Renal cortex interstitium (tissue), 11 donors: ENCODE measurements around the gene BCAS1. TPM values are rescaled to one million over a fixed set of nuclear protein-coding genes. Genes with fewer than 3 reads are reported as not detected.

ENCODE experiments used
- DNase-seq, 11 donors: peaks; one replicate each; pipeline ENCODE4 v3.0.0-alpha.2; 2013; ENCODE audit warnings: low read depth in 9 of 11, low spot score in 4 of 11; ENCODE audit errors: extremely low read depth in 1 of 11
- polyA plus RNA-seq, 3 donors: library from polyadenylated mRNA; unstranded; fragments of 120-200 nt; gene quantifications; one replicate each; pipeline ENCODE4 v1.2.1, GENCODE V29; 2013; ENCODE audit not compliant: insufficient read length in 3 of 3

The BCAS1 gene
- polyA plus RNA-seq, 3 donors = 2.3 to 3.5 (median 2.5) TPM

DNA sequence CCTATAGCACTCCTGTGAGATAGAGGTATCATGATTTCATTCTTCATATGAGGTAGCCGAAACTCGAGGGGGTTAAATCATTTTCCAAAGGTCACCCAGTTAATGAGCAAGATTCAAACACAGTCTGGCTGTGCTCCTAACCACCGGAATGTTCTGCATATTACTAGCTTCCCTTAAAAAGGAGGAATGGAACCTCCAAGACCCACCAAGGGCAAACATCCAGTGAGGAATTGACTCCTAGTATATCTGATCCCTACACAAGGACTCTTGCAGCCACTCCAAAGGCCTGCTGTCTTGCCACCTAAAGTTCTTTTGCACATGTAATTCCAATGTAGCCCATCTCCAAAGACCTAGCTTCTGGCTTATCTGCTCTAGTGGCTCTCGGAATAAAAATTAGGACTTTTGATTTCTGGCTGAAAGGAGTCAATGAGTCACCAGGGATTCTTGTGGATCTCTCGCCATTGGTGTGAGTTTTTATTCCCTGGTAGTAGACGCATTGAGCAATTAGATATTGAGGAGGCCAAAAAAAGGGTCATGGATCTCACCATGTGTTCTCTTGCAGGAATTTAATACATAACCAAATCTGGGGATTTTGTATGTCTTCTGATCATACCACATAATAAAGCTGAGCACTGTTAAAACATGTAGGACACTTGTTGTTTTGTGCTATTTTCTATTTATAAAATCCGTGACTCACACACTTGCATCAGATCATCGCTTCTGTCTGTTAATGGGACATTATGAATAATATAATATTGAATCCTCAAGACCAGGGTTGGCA, 9.1 kb downstream of the BCAS1 start:
- DNase-seq = no peak

DNA sequence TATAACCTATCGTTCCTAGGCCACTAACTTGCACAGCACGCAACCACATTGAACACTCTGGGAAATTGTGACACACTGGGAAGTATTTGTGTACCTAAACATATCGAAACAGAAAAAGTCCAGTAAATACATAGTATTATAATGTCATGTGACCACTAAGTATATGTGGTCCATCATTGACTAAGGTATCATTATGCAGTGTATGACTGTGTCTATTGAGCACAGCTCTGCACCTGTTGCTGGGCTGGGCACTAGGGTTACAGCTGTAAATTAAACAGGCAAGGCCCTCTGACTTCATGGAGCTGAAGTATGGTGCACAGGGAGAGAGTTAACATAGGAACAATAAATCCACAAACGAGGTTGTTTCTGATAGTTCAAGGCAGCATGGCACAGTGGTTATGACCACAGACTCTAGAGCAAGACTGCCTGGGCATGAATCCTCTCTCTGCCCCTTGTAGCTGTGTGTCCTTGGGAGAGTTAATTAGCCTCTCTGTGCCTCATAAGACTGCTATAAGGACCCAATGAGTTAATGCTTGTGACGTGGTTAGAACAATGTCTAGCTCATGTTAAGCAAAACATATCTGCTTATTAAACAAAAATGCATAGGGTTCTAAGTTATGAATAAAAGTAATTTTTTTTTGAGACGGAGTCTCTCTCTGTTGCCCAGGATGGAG, 10.6 kb downstream of the BCAS1 start:
- DNase-seq = no peak

DNA sequence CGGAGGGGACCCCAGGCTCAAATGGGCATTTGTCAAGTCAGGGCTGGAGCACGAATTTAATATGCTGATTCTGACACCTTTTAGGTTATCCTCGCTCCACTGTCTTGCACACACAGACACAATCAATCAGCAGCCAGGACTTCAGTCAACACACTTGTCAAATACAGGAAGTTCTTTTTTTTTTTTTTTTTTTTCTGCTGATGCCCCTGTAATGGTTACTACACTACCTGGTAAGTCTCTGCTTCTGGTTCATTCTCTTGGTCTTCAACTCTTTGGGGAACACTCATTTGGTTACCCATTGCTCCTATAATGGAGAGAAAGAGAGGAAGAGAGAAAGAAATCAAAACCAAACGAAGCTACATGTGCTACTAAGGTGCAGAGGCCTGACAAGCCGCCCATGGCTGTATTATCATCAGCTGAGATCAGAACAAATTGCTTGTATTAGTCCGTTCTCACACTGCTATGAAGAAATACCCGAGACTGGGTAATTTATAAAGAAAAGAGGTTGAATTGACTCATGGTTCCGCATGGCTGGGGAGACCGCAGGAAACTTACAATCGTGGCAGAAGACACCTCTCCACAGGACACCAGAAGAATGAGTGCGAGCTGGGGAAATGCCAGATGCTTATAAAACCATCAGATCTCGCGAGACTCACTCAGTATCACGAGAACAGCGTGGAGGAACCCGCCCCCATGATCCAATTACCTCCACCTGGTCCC, 11.8 kb downstream of the BCAS1 start:
- no peak for DNase-seq

DNA sequence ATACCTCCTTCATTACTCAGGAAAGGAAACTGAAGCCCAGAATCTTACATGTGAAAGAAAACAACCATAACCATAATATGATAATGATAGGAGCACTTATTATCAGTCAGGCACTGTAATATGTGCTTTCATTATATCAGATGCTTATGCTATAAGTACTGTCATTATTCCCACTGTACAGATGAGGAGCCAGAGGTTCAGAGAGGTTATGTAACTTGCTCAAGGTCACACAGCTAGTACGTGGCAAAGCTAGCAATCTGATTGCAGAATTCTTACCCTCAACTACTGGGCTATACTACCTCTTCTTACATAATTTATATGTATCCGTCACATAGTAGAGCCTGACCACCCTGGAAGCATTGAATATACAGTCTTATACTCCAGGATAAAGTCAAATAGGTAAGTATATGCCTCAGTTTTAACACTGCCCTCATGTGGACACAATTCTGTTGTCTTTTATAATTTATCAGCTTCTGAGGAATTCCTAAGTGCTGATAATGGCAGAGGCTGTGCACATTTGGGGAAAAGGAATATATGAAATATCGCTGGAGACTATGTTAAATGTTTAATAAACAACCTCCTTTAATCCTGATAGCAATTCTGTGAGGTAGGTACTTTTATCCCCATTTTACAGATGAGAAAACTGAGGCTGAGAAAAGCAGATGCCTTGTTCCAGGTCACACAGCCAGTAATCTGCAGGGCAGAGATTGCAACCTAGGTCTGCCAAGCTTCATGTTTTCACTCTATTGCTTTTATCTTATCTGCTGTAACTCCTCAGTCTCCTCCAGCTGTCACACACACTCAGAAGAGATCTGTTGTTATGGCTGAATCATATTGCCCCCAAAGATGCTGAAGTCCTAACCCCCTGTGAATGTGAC, 13.4 kb downstream of the BCAS1 start:
- DNase-seq = no peak

DNA sequence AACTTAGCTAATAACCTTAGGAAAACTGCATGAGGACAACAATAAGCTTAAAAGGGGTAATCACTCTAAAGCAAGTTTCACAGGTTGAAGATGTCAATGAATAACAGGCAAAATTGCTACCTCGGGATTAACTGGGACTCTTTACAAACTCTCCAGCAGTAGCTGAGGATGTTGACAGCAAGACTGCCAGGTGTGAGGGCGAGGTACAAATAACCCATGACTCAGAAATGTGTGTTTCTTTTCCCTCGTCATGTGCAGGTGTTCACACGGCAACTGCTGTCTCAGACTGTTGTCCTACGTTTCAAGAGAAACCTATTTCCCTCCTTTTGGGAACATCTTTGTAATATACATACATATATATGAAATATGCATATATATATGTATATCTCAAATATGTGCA, 15.9 kb downstream of the BCAS1 start:
- DNase-seq = no peak

DNA sequence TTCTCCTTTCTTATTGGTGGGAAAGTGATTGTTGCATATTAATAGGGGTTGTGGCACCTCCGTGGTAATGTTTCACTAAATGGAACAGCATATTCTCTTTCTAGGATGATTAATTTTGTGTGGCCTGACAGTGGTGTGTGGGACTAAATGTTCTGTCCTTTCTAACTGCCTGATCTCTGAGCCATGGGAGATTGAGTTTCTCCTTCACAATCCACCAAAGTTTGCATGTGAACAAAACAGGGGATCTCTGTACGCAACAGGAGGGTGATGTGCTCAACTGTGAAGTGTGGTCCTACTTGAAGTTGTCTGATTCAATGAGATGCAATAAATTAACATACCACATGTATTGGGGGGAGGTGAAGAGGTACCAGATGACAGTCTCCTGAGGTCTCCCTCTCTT, 19.3 kb downstream of the BCAS1 start:
- peak in 3 of 11 donors; percentile 47 to 52 (median 51) for DNase-seq

DNA sequence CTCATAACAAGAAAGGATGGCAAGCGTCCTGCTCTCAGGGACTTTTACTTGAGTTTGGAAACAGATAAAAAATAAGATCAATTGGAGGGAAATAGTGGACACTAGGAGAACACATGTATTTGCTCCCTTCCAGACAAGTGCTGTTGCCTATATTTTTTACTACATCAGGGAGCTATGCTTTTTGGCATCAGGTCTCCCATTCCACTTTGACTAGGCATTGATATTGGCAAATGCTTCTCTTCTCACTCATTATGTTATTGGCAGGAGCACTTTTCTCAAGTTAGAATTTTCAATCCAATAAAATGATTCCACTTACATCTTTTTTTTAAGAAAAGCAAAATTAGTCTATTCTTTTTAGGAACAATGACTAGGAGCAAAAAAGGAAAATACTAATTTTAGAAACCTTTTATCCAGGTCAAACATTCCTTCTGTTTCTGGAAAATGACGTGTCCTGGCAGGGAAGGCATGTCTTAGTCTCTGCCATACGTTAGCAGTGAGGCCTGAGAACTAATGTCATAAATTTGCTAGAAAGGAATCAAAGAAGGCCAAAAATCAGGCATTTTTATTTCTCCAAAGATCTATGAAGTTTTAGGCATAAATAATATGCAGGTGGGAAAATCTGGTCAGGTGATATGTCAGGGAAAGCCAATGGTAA, 21.4 kb downstream of the BCAS1 start:
- no peak for DNase-seq

DNA sequence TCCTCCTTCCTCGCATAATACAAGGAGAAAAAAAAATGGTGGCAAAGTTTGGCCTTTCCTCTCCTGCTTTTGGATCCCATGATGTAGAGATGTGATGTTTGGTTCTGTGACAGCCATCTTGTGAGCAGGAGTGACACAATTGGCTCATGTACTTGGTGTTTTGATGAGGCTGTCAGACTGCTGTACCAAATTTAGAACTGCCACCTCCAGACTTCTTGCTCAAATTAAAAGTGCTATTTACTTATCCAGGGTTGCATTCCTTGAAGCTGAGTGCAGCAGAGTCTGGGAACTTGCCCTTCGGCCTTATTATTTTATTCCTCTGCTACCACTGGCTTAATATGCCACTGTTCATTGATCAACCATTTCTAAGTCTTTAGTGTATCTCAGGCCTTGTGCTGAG, 21.9 kb downstream of the BCAS1 start:
- no peak for DNase-seq

DNA sequence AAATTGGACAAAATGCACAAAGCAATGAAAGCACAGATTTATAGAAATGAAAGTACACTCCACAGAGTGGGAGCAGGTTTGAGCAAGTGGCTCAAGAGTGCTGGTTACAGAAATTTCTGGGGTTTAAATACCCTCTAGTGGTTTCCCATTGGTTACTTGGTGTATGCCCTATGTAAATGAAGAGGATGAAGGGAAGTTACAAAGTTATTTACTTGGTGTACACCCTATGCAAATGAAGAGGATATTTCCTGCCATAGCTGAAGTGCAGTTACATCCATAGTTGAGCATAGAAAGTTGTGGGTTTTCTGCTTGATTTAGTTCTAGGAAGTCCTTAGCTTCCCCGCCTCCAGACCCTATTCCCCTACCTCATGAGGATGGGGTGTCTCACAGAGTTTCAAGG, 22.7 kb downstream of the BCAS1 start:
- no peak for DNase-seq

DNA sequence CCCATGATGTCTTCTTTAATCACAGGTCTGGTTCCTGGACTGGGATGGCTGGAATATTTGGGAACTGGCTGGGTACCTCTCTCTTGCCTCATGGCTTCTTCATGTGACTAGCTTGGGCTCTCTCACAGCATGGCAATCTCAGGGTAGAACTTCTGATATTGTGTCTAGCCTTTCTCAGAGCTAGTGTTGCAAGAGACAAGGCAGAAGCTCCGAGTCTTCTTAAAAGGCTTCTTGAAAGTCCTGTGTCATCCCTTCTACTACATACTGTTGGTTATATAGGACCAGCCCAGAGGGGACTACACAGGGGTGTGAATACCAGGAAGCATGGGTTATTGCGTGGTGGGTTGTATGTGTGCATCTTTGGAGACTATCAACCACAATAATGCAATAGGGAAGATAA, 23.3 kb downstream of the BCAS1 start:
- no peak for DNase-seq

DNA sequence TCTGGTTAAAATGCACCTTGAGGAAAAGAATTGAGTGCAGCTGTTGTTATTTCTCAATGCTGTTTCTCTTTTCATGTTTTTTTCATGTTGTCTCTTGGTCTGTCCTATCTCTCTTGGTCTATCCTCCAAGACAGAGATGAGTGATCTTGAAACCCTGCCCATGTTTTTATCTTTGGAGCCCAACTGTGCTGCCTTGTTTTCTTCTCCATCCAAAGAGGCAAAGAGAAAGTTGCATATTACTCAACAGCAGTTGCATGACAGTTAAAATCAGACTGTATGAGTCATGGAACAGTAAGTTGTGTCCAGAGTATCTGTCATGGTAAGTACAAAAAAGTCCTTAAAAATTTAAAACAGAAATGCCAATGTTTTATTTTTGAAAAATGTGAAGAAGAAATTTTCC, 26.2 kb downstream of the BCAS1 start:
- DNase-seq = no peak

DNA sequence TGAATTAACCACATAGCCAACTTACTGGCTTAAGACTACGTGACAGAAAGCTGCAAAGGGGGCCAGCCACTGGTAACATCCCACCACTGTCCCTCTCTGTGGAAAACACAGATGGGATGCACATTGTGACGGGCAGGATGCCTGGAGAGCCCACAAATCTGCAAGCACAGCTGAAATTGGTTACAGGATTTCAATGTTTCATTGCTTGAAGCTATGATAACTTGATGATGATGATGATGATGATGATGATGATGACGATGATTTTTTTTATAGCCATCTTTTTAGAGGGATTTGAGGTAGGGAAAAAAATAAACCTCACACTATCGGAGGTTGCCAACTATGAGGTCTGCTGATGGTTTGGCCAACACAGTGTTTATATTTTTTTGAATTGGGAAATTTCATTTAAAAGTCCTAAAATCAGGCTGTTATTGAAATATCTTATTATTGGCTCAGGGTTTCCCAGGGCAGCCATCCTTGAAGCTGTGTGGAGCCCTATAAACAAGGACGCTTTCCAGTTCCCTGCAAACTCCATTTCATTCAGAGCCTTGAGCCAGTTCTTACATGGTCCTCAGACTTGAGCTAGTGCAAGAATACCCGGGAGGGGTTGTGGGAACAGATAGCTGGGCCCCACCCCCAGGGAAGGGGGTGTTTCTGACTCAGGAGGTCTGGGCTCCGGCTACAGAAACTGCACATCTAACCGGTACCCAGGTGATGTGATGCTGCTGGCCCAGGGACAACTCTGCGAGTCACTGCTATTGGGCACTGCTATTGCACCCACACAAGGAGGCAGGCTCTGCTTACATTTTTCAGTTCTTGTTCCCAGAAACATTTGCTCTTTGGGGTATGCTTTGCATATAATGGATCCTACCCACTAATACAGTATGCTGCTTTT, 27.1 kb downstream of the BCAS1 start:
- DNase-seq = no peak

DNA sequence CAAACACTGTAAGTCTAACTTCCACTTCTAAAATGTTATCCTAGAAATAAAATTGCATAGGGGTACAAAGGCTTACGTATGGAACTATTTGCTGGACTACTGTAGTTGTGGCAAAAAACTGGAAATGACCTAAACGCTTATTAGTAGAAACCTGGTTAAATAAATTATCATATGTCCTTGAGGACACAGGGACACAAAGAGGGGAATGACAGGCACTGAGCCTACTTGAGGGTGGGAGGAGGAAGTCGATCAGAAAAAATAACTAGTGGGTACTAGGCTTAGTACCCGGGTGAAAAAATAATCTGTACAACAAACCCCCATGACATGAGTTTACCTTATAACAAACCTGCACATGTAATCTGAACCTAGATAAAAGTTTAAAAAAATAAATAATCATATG, 28.4 kb downstream of the BCAS1 start:
- no peak for DNase-seq

DNA sequence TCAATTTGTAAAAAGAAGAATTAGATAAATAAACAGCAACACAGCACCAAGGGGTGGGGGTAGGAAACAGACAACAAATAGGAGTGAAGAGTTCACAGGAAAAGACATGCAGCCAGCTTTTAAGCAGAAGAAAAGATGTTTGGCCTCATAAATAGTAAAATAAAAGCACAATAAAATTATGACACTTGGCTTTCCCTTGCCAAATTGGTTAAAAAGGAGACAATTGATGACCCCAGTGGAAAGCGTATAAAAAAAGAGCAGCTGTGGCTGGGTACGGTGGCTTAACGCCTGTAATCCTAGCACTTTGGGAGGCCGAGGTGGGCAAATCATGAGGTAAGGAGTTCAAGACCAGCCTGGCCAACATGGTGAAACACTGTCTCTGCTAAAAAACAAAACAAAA, 29.1 kb downstream of the BCAS1 start:
- DNase-seq = no peak

DNA sequence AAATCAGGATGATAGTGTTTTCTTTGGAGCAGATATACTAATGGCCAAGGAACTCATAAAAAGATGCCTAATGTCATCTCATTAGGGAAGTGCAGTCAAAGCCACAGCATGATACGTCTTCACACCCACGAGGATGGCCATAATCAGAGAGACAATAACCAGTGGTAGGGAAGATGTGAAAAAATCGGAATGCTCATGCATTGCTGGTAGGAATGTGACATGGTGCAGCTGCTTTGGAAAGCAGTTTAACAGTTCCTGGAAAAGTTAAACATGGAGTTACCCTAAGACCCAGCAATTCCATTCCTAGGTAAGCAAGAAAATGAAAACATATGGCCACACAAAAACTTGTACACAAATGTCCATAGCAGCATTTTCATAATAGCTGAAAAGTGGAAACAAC, 29.9 kb downstream of the BCAS1 start:
- DNase-seq = peak in 1 of 11 donors; percentile 29

DNA sequence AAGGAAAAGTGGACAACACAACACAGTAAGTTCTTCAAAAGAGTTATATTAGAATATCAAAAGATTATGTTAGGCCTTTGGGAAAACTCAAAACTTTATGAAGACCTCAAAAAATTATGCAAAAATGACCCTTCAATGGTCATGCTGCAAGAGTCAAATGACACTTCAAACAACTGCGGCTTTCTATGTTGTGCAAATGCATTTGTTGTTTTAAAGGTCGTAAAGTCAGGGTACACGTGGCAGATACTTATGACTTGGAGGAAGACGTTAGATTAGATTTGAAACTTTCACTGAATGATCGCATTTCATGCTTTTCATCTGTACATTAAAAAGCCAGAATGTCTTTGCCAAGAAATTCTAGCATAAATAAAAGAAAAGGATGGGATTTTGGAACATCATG, 31.4 kb downstream of the BCAS1 start:
- no peak for DNase-seq

DNA sequence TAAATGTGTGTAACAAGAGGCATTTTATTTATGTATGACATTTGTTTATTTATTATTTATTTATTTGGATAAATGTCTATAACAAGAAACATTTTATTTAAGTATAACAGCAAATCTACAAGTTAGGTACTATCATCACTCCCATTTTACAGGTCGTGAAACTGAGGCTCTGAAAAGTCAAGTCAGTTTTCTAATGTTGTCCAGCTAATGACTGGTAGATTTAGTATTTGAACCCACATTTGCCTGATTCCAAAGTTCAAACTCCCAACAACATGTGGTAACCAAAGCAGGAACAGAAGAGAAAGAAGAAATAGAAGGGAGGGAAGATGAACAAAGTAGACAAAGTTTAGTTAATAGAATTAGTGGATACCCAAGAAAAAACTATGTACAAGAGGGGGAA, 32.9 kb downstream of the BCAS1 start:
- no peak for DNase-seq

DNA sequence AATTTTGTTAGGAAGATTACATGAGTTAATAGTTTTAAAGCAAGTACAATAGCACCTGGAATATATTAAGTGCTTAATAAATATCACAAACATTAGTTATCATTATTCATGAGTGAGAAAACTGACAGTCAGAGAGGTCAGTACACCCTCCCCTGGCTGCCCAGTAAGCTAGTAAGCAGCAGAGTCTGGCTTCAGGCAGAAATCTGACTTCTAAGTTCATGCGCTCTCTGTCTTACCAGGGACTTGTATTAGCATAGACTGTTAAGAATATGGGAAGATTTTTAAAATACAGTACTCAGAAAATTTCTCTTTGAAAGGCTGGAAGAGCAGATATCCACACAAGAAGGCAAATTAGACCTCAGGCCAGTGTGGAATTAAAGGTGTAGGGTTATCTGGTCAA, 40.8 kb downstream of the BCAS1 start:
- no peak for DNase-seq
